Body of pancreas (tissue), 4 donors: ENCODE data around the gene EDN1. TPM values are rescaled to one million over a fixed set of nuclear protein-coding genes. Genes with fewer than 3 reads are reported as not detected.

Experiments
- ATAC-seq: fragments of 150-250 bp; one replicate; pipeline ENCODE4 v1.9.1; 2016
- DNase-seq, 4 donors: peaks; one replicate each; pipeline ENCODE4 v3.0.0-alpha.2; 2019
- H3K27ac ChIP-seq, 4 donors: fragments of 200-600 bp; sonication (generic); 1 replicate in 3 of 4; 2 replicates in 1 of 4; pipeline versions ENCODE4 v1.5.1 to v1.6.1; 2016 to 2019; ENCODE audit warnings: mild to moderate bottlenecking in 1 of 4, mixed read lengths in 1 of 4, moderate library complexity in 1 of 4
- H3K27me3 ChIP-seq, 2 donors: fragments of 200-600 bp; sonication (generic); one replicate each; pipeline ENCODE4 v1.6.0; 2016; ENCODE audit warnings: mild to moderate bottlenecking in 1 of 2
- H3K36me3 ChIP-seq, 2 donors: fragments of 200-600 bp; sonication (generic); replicated peaks in 1 of 2; 2 replicates each; pipeline ENCODE4 v1.5.1; 2016; ENCODE audit warnings: low read depth in 2 of 2; ENCODE audit not compliant: insufficient read depth in 1 of 2
- H3K4me1 ChIP-seq: fragments of 200-600 bp; sonication (generic); one replicate; pipeline ENCODE4 v1.6.0; 2016
- H3K4me3 ChIP-seq, 2 donors: fragments of 200-600 bp; sonication (generic); 1 replicate in 1 of 2; 2 replicates in 1 of 2; pipeline ENCODE4 v1.5.1; 2016 to 2019
- H3K9me3 ChIP-seq, 3 donors: fragments of 200-600 bp; sonication (generic); 1 replicate in 2 of 3; 2 replicates in 1 of 3; pipeline ENCODE4 v1.5.1; 2016
- POLR2A ChIP-seq, 3 donors: fragments of 450-650 bp; IDR thresholded peaks; one replicate each; pipeline ENCODE4 v1.6.1; 2016; ENCODE audit warnings: antibody characterized with exemption in 3 of 3, mild to moderate bottlenecking in 2 of 3
- WGBS, 2 donors: methylation state at CpG; one replicate each; pipeline ENCODE4 v1.1.5; 2017; 5-methylcytosine and 5-hydroxymethylcytosine counted together
- intact Hi-C: fragments of 100-400 bp; cut with DNase I; formaldehyde crosslinking; loops from one replicate; pipeline ENCODE4 v1.15.1; 2023
- total RNA-seq, 2 donors: library from RNA; depleted of rRNA; stranded (reverse); fragments of >200 nt; gene quantifications; one replicate each; pipeline ENCODE4 v1.1.0, GENCODE V29; 2016
- TF ChIP-seq, protein P1 (sequence below), 7 experiments: fragments of 450-650 bp in 4 of 7; fragments of 200-600 bp in 3 of 7; sonication (generic) in 3 of 7; IDR thresholded peaks; one replicate each; pipeline ENCODE4 v1.5.1; 2016 to 2019; ENCODE audit warnings: antibody characterized with exemption in 7 of 7

Gene EDN1
- total RNA-seq, 2 donors from 2014 or later: 0.66 to 19.7 TPM

DNA sequence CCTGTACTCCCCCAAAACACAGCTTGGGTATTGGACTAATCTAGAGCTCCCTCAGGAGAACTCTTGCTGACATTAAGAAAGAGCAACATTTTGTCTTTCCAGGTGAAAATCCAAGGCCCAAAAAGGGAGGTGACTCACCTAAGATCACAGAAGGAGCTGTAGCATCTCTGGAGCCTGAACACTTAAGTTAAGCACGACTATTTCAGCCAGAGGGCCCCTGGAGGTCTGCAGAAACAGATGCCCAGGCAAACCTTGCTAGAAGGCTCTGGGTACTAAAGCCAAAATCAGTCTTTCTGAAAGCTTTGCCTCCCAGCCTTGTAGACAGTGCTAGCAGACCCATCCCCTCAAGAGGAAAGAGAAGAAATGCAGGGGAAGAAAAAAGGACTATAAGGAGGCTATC lies 8.8 kb downstream of the EDN1 start:
- Histone ChIP-seq H3K4me3 (no peak overlapping the region), H3K4me1 (peaks cover 17% of the 10 kb centered on the region), H3K27me3 (no peaks in the 10 kb centered on the region), H3K36me3 (peaks cover 0 to 2% of the 10 kb centered on the region in 2 donors), H3K27ac (no peak overlapping the region), H3K9me3 (no peaks in the 10 kb centered on the region)
- DNase-seq: no peak
- TF ChIP-seq POLR2A (IDR thresholded peaks at IDR 0.05): no peak
- TF ChIP-seq, protein P1, sequence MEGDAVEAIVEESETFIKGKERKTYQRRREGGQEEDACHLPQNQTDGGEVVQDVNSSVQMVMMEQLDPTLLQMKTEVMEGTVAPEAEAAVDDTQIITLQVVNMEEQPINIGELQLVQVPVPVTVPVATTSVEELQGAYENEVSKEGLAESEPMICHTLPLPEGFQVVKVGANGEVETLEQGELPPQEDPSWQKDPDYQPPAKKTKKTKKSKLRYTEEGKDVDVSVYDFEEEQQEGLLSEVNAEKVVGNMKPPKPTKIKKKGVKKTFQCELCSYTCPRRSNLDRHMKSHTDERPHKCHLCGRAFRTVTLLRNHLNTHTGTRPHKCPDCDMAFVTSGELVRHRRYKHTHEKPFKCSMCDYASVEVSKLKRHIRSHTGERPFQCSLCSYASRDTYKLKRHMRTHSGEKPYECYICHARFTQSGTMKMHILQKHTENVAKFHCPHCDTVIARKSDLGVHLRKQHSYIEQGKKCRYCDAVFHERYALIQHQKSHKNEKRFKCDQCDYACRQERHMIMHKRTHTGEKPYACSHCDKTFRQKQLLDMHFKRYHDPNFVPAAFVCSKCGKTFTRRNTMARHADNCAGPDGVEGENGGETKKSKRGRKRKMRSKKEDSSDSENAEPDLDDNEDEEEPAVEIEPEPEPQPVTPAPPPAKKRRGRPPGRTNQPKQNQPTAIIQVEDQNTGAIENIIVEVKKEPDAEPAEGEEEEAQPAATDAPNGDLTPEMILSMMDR (IDR thresholded peaks at IDR 0.05): no peak
- no peak for ATAC-seq
- 85 to 86% methylated on average over 1 of the region's 1 CpG for WGBS, 2 donors
- intact Hi-C loops: loop anchor here (10.0 kb wide), 1 partner anchor 306 kb away; no protein-coding TSS in a partner anchor

DNA sequence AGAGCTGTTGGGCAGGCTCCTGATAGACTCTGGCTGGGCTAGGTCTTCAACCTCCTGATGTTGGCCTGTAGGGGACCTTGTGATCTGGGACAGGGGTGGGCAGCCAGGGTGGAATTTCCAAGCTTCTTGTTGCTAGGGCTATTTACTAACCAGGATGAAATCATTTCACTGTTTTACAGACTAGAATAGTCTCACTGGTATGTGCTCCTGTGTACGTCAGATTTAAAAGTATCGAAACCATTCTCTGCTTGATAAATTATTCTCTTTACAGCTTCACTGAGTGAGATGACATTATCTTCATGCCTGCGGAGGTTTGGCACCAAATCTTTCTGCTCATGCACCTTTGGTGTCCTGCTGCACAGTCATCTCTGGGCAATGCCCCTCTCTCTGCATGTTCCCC lies 10.9 kb downstream of the EDN1 start:
- 87 to 91% methylated on average over 3 of the region's 3 CpGs for WGBS, 2 donors
- H3K27ac ChIP-seq: no peak overlapping the region
- TF ChIP-seq, protein P1 (IDR thresholded peaks at IDR 0.05): no peak
- no peak for TF ChIP-seq POLR2A (IDR thresholded peaks at IDR 0.05)

DNA sequence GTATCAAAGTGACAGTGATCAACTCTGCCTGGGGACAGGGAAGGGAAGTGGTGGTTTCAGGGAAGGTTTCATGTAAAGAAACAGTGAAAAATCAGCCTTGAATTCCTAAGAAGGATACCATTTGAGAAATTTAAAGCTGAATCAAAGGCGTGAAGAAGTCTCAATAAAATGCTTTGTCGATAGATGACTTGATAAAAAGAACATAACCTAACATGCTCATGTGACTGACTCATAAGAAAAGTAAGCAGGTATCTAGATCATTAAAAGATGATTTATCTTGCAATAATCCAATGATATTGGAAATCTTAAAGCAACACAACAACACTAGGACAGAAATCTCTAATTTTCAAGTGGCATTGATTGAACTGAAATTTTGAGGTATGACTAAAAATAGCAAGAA lies 14.3 kb downstream of the EDN1 start:
- WGBS, 2 donors: 92 to 98% methylated on average over 2 of the region's 2 CpGs
- no peaks in the 10 kb centered on the region for H3K27me3 ChIP-seq
- intact Hi-C loops: no loop called here

More for the DNA sequence above, 10.9 kb downstream of the EDN1 start:
- peaks cover 0 to 2% of the 10 kb centered on the region in 2 donors for H3K36me3 ChIP-seq
- no peak for DNase-seq
- peaks cover 6% of the 10 kb centered on the region for H3K4me1 ChIP-seq
- H3K9me3 ChIP-seq: no peaks in the 10 kb centered on the region
- intact Hi-C loops: no loop called here
- H3K4me3 ChIP-seq: no peak overlapping the region
- H3K27me3 ChIP-seq: no peaks in the 10 kb centered on the region
- ATAC-seq: no peak

GRCh38 chr6:12309070-12309469 lies 18.9 kb downstream of the EDN1 start:
- H3K27ac ChIP-seq: no peak overlapping the region
- ATAC-seq: no peak
- no peaks in the 10 kb centered on the region for H3K9me3 ChIP-seq
- H3K36me3 ChIP-seq: no peaks in the 10 kb centered on the region
- TF ChIP-seq, protein P1 (IDR thresholded peaks at IDR 0.05): no peak
- no peak for TF ChIP-seq POLR2A (IDR thresholded peaks at IDR 0.05)
- 91 to 100% methylated on average over 2 of the region's 2 CpGs for WGBS, 2 donors
- H3K27me3 ChIP-seq: no peaks in the 10 kb centered on the region
- H3K4me1 ChIP-seq: peaks cover 25% of the 10 kb centered on the region
- intact Hi-C loops: no loop called here
- DNase-seq: no peak
- no peak overlapping the region for H3K4me3 ChIP-seq

More for the DNA sequence above, 14.3 kb downstream of the EDN1 start:
- H3K4me3 ChIP-seq: no peak overlapping the region
- H3K27ac ChIP-seq: no peak overlapping the region
- no peaks in the 10 kb centered on the region for H3K9me3 ChIP-seq
- TF ChIP-seq, protein P1 (IDR thresholded peaks at IDR 0.05): no peak
- TF ChIP-seq POLR2A (IDR thresholded peaks at IDR 0.05): no peak
- ATAC-seq: no peak
- no peaks in the 10 kb centered on the region for H3K36me3 ChIP-seq
- no peak for DNase-seq
- H3K4me1 ChIP-seq: no peaks in the 10 kb centered on the region

GRCh38 chr6:12311106-12311505 lies 20.9 kb downstream of the EDN1 start:
- ATAC-seq: no peak
- no peaks in the 10 kb centered on the region for H3K27me3 ChIP-seq
- intact Hi-C loops: no loop called here
- peak in 1 of 4 donors; percentile 26 for DNase-seq
- 67 to 74% methylated on average over 2 of the region's 2 CpGs for WGBS, 2 donors
- H3K4me3 ChIP-seq: no peak overlapping the region
- peaks cover 32% of the 10 kb centered on the region for H3K4me1 ChIP-seq
- no peaks in the 10 kb centered on the region for H3K36me3 ChIP-seq
- TF ChIP-seq, protein P1 (IDR thresholded peaks at IDR 0.05): peak in 4 of 7 experiments; percentile 43 to 57 (median 44)
- no peak for TF ChIP-seq POLR2A (IDR thresholded peaks at IDR 0.05)
- no peaks in the 10 kb centered on the region for H3K9me3 ChIP-seq
- H3K27ac ChIP-seq: no peak overlapping the region
